GM03348 (cell line): ENCODE data around the gene PFN2.
"Not testable (repeated sequence)": the region's sequence is repeated elsewhere in the genome, so short reads cannot be mapped to it uniquely, and the experiment has no call there.

Source experiments
- DNase-seq: peaks from one replicate; pipeline ENCODE4 v3.0.0; 2012; ENCODE audit warnings: low spot score

The PFN2 gene

DNA sequence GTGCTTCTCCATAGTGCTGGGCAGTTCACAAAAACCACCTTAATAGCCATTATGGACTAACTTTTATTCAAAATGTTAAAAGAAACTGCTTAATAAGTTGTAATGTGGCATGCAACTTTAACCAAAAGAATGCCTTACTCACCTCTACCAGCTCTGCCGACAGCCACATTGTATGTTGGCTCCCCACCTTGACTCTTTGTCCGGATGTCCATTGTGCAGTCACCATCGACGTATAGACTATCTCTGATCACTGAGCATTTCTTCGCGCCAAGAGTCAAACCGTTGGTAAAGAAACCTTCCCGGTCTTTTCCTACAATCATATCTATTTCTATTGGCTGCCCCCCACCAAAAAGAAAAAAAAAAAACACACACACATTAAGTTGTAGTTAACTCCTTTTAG is 2.5 kb downstream of the PFN2 start:
- DNase-seq: no peak

DNA sequence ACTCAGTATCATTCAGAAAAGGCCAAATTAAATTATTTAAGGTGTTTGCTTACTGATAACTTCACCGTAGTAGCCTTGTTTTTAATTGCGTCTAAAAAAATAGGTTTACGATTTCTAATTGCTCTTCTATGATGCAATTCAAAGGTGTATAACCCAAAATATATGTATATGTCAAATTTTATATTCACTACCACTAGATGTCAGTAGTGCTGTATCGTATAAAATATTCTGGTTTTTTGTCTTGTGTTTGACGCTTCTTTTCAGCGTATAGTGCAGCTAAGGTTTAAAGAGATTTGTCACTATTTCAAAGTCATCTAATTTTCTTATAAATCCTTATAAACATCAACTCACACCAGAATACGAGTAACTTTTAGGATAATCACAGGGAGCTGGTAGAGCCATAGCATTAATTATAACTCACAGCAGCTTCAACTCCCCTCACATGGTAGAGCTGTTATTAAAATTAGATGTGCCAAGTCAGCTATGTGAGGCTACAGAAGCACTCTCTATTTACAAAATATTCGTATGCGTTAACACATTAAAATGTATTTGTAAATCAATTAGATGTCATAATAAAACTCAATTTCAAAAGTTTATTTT is 3.5 kb downstream of the PFN2 start:
- DNase-seq: peak; percentile 16

DNA sequence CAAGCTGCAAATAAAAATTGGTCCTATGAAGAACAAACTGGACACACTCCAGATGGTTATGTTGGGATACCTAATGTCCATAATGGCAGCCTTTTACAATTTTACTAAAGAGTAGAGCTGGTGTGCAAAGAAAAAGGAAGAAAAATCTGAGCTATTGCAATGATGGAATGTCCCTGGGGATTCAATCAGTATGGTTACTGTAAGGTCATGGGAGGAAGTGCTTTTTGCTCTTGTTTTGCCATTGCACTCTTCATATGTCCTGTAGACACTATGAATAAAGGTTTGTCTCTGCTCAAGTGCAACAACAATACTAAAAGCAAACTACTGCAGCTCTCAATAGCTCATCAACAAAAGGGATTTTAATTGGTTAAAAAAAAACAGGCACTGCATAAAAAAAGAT is 5.4 kb downstream of the PFN2 start:
- no peak for DNase-seq

DNA sequence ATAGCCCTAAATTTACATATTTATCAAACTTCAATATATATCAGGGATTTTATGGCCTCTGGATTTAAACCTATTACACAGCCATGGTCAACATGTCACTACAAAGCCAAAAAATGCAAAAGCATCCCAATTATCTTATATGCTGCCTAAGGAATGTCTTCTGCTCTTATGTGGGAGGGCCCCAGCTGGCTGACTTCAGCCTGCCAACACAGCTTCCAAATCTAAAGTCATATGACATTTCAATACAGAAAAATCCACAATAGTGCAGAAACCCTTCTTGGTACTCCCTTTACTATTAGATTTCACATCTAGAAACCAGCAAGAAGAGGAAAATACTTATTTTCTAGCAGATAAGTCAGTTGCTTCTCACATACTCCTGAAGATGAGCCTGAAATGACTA is 6.4 kb downstream of the PFN2 start:
- peak; percentile 39 for DNase-seq

DNA sequence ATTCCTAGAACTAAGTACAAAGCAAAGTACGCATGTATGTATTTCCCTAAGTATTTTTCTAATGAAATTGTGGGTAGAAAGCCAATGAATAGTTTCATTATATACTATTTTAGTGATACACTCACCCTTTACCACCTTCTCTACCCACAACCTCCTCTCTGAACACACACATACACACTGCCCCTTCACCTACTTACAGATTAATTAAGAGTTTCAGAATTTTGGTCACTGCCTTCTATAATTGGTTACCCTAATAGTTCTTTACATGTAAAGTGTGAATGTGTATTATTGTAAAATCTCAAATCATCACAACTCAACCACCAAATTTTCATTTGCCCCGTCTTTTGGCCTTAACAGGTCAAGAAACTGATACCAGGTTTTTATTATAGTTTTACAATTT is 7.2 kb downstream of the PFN2 start:
- no peak for DNase-seq

DNA sequence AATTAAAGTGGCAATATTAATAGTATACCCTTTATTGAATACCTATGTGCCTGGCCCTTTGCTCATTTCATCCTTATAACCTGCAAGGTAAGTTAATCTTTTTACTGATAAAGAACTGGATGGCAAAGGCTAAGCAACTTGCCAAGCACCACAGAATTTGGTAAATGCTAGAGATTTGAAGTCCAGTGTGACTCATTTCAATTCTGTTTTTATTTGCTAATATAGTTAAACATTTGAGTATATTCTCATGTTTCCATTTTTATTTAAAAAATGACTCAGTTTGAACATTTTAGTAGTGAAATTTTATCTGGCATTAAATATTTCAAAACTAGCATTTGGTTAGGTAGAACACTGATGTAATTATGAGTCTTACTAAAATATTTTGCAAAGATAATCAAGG is 11.3 kb downstream of the PFN2 start:
- no peak for DNase-seq

DNA sequence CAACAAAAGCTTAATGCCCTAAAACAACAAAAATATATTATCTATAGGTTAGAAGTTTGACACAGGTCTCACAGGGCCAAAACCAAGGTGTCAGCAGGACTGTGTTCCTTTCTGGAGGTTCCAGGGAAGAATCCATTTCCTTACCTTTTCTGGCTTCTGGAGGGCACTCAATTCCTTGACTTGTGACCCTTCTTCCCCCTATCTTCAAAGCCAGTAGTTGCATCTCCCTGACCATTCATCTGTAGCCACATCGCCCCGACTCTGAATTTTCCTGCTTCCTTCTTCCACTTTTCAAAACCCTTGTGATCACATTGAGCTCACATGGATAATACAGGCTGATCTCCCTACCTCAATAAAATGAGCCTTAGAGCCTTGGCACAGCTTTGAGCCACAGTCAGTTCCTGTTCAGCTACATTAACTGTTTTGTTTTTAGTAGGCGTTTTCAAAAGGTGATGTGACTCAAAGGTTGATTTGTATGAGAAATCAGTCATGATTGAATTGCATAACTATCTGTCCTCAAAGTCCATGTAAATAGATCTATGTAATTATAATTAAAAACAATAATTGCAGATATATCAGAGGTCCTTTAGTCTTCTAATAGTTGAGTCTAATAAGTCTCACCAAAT is 12.4 kb downstream of the PFN2 start:
- no peak for DNase-seq

DNA sequence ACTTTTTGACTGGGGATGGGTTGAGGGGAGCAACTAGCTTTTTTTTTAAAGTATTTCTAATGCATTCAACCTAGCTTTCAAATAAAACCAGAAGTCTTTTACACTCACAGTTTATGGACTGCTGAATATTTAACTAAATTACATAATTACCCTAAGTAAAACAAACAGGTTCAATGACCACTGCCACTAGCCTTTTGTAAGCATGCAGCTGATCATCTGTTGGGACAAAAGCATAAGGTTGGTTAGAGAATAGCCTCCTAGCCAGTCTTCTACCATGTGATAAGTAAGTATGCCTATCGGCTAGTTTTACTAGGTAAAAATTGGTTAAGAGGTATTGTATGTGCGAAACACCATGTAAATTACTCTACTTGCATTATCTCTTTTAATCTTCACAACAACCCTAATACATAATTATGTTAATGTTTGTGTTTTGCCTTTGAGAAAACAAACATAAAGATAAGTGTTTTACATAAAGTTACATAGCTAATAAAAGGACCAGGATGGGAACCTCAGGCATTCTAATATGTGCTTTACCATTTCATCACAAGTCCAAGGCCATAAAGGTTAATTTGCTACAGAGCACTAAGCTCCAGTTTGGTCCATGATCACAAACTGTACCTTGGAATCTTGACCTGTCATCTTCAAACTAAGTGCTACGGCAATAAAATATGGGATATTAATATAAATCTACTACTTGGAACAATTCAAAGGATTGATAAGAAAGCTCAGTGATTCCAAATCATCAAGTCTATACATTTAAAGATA is 13.2 kb downstream of the PFN2 start:
- DNase-seq: no peak

DNA sequence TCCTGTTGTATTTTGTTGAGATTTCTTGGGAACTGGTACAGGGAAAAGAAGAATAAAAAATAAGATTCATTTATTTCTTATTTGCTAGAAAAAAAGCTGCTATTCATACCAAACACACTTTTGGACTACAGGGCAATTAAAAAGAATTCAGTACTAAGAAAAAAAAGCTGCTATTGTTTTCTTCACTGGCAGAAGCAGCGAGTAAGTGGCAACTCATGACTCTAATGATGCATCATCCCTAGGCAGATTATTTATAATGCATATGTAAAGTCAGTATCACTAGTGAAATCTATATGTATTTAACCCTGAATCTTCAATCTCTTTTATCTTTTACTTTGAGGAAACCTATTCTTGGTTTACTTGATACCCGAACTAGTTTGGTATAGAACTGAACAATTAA is 15.2 kb downstream of the PFN2 start:
- DNase-seq: no peak

DNA sequence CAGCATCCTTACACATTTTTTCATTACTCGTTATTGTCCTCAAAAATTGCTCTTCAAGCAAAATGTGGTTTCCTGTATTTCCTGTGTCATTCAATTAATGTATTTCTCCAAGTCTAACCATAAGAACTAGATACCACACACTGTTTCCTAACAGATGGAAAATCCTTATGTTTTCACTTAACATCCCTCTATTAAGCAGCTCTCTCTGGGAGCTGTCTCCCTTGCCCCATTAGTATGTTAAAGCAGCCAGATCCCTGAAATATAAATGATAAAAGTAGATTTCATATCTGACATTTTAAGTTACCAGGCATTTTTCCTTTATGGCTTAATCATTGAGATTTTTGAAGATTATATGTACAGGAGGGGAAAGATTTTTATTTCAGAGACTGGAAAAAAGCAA is 15.9 kb downstream of the PFN2 start:
- peak; percentile 12 for DNase-seq

DNA sequence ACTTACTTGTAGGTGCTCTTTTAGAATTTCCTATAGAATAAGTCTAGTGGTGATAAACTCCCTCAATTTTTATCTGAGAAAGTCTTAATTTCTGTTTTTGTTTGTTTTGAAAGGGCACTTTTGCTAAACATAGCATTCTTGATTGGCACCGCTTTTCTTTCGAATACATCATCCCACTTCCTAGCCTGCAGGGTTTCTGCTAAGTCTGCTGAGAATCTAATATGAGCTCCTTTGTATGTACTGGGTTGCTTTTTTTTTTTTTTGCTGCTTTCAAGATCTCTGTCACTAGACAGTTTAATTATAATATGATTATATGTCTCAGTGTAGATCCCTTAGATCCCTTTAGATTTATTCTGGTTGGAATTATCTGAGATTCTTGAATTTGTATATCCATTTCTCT is 21.5 kb downstream of the PFN2 start:
- DNase-seq: no peak

DNA sequence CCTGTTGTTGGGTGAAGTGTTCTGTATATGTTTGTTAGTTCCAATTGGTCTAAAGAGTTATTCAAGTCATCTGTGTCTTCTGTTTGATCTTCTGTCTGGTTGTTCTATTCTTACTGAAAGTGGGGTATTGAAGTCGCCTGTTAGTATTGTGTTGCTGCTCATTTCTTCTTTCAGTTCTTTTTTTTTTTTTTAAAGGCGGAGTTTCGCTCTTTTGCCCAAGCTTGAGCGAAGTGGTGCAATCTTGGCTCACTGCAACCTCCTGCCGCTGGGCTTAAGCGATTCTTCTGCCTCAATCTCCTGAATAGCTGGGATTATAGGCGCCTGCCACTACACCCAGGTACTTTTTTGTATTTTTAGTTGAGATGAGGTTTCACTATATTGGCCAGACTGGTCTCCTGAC is 23.5 kb downstream of the PFN2 start:
- DNase-seq: no peak

DNA sequence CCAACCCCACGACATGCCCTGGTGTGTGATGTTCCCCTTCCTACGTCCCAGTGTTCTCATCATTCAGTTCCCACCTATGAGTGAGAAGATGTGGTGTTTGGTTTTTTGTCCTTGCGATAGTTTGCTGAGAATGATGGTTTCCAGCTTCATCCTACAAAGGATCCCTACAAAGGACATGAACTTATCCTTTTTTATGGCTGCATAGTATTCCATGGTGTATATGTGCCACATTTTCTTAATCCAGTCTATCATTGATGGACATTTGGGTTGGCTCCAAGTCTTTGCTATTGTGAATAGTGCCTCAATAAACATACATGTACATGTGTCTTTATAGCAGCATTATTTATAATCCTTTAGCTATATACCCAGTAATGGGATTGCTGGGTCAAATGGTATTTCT is 26.7 kb downstream of the PFN2 start:
- DNase-seq: not testable (repeated sequence)

DNA sequence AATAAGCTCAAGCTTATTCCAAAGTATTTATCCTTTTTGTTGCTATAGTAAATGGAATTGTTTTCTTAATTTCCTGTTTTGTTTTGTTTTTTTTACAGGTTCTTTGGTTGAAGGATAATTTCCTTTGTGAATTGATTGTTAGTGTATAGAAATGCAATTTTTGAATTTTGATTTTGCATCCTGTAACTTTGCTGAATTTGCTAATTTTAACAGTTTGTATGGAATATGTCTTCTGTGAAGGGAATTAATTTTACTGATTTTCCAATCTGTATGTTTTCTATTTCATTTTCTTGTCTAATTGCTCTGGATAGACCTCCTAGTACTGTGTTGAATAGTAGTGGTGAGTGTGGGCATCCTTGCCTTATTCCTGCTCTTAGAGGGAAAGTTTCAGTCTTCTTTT is 28.3 kb downstream of the PFN2 start:
- no peak for DNase-seq

DNA sequence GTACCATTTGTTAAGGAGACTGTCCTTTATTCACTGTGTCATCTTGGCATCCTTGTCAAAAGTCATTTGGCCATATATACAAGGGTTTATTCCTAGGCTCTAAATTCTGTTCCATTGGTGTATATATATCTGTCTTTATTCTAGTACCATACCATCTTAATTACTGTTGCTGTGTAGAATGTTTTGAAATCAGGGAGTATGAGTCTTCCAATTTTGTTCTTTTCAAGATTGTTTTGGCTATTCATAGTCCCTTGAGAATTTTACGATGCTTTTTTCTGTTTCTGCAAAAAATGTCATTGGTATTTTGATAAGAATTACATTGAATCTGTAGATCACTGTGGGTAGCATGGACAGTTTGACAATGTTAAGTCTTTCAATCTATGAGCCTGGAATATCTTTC is 28.7 kb downstream of the PFN2 start:
- no peak for DNase-seq

DNA sequence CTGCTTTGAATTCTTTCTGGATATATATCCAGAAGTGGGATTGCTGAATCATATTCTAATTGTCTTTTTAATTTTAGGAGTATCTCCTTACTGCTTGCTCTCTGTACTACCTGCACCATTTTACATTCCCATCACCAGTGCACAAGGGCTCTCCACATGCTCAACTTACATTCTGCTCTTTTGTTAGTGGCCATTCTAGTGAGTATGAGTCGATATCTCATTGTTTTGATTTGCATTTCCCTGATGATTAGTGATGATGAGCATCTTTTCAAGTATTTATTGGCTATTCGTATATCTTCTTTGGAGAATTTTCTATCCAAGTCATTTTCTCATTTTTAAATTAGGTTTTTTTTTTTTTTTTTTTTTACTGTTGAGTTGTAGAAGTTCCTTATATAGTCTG is 29.5 kb downstream of the PFN2 start:
- DNase-seq: no peak

DNA sequence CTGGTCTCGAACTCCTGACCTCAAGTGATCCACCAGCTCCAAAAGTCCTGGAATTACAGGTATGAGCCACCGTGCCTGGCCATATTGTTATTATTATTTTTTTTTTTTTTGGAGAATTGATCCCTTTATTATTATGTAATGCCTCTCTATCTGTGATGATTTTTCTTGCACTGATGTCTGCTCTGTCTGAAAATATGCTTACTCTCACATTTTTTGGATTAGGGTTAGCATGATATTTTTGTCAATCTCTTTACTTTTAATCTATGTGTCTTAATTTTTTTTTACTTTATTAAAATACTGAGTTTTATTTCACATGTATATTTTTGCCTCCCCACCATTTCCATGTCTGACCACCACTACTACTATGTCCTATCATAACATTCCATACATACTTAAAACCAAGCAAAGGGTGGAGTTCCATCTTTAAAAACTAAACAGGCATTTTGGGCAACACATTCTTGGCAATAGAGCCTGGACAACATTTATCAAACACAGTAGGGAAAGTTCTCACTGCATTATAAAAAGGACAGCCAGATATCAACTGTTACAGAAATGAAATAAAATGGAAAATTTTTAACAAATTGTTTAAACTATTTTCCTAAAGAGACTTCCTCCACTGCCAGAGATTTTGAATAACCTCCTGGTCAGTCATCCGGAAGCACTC is 32.2 kb downstream of the PFN2 start:
- not testable (repeated sequence) for DNase-seq

DNA sequence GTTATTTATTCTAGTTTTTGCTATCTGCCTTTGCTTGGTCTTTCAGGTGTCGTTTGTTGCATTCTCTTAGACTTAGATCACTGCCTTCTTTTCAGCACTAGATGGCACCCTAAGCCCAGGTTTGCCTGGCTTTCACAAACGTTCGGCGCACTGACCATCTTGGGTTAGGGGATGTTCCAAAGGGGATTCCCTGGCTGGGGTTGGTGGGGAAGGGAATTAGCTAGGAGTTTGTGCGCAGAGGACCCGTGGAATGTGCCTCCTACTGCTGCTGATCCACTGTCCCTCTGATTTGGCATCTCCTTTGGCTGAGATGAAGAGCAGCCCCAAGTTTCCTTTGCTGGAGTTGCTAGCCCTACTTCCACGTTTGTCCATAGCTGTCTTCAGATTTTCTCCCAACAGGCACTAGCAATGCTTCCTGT is 33.9 kb downstream of the PFN2 start:
- peak; percentile 59 for DNase-seq

DNA sequence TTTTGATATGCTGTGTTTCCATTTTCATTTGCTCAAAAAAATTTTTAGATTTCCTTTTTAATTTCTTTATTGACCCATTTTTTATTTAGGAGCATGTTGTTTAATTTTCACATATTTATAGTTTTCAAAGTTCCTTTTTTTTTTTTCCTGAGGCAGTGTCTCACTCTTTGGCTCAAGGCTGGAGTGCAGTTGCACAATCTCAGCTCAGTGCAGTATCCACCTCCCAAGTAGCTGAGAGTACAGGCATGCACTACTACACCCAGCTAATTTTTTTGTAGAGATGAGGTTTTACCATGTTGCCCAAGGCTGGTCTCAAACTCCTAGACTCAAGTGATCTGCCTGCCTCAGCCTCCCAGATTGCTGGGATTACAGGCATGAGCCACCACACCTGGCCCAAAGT is 36.2 kb downstream of the PFN2 start:
- peak; percentile 54 for DNase-seq

DNA sequence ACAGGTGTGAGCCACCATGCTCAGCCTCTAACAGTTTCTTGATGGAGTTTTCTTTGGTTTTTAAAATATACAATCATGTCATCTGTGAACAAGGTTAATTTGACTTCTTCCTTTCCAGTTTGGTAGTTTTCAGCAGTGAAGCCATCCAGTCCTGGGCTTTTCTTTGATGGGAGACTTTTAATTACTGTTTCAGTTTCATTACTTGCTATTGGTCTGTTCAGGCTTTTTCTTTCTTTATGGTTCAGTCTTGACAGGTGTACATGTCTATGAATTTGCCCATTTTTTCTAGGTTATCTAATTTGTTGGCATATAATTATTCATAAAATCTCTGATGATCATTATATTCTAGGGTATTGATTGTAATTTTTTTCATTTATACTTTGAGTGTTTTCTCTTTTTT is 36.8 kb downstream of the PFN2 start:
- DNase-seq: no peak

DNA sequence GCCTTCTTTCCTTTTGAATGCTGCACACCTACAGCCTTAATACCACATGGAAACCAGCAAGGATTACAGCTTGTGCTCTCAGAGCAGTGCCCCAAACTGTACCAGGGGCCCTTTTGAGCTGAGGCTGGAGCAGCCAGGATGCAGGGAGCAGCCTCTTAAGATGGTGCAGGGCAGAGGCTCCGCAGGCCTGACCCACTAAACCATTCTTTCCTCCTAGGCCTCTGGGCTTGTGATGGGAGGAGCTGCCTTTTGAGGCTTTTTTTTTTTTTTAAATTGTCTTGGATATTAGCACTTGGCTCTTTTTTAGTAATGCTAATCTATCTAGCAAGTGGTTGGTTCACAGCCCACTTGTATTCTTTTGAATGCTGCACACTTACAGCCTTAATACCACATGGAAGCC is 37.7 kb downstream of the PFN2 start:
- DNase-seq: no peak

DNA sequence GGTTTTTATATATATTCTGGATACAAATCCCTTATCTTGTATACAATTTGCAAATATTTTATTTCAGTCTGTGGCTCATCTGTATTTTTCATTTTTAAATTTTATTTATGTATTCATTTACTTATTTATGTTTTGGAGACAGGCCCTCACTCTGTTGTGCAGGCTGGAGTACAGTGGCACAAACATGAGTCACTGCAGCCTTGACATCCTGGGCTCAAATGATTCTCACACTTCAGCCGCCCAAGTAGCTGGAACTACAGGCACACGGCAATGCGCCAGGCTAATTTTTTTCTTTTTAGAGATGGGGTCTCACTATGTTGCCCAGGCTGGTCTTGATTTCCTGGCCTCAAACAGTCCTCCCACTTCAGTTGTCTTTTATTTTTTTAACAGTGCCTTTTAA is 50.6 kb downstream of the PFN2 start:
- DNase-seq: no peak

DNA sequence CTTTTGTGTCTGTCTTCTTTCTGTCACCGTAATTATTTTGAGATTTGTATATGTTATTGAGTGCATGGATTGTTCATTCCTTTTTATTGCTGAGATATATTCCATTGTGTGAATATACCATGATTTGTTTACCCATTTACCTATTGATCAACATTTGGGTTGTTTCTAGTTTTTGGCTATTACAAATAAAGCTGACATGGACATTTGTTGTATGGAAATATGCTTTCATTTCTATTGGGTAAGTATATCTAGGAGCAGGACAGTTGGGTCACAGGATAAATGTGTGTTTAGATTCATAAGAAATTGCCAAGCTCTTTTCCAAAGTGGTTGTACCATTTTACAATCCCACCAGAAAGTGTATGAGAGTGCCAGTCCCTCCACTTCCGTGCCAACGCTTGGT is 51.2 kb downstream of the PFN2 start:
- no peak for DNase-seq
